Stomach (tissue), 4 donors: ENCODE data around the gene XYLT1.

Source experiments
- CTCF ChIP-seq, 7 experiments: fragments of 450-650 bp in 4 of 7; fragments of 200-600 bp in 3 of 7; sonication (generic) in 3 of 7; IDR thresholded peaks; one replicate each; pipeline ENCODE4 v1.5.1; 2016 to 2019; ENCODE audit warnings: antibody characterized with exemption in 7 of 7, control low read depth in 2 of 7, mild to moderate bottlenecking in 1 of 7
- EP300 ChIP-seq: sonication (generic); formaldehyde crosslinking; IDR thresholded peaks from one replicate; pipeline ENCODE4 v1.6.1; 2017; ENCODE audit warnings: antibody characterized with exemption
- POLR2A ChIP-seq, 4 donors: fragments of 450-650 bp; IDR thresholded peaks; one replicate each; pipeline ENCODE4 v1.6.1; 2016; ENCODE audit warnings: antibody characterized with exemption in 4 of 4, control low read depth in 2 of 4, mild to moderate bottlenecking in 1 of 4, moderate library complexity in 1 of 4

- TF ChIP-seq CTCF (IDR thresholded peaks at IDR 0.05) (no peak), EP300 (no peak), POLR2A (IDR thresholded peaks at IDR 0.05) (no peak)
Observed at GRCh38 chr16:17444658-17445057, 26.1 kb downstream of the XYLT1 start.
